HEK293 (cell line): Measurements from ENCODE around the gene BRD2.

Source experiments
- CTCF ChIA-PET: fragments of 350-600 bp; formaldehyde crosslinking; extraction: SDS; loops from one replicate; lab custom pipeline; 2021; ENCODE audit warnings: antibody characterized with exemption; lab: Yijun Ruan, JAX
- POLR2A ChIA-PET: fragments of 300-600 bp; formaldehyde crosslinking; extraction: SDS; loops from one replicate; lab custom pipeline; 2020; ENCODE audit warnings: antibody characterized with exemption, inconsistent platforms; lab: Yijun Ruan, JAX
- H3K27ac ChIP-seq: fragments of 200-500 bp; sonication (Bioruptor generic); 2 replicates; pipeline ENCODE4 v1.5.1; 2014; ENCODE audit warnings: low read depth, low read length, control low read depth, inconsistent platforms; ENCODE audit errors: extremely low read depth
- H3K36me3 ChIP-seq, 2 experiments: fragments of 200-500 bp in 1 of 2; sonication (Bioruptor generic) in 1 of 2; 1 replicate in 1 of 2; 2 replicates in 1 of 2; pipeline ENCODE4 v1.5.1; 2014 to 2017; ENCODE audit warnings: inconsistent platforms in 2 of 2, low read length in 2 of 2; ENCODE audit not compliant: control insufficient read depth in 2 of 2, insufficient read depth in 1 of 2
- H3K4me1 ChIP-seq: fragments of 200-500 bp; sonication (Bioruptor generic); 2 replicates; pipeline ENCODE4 v1.5.1; 2014; ENCODE audit warnings: mild to moderate bottlenecking, low read length, inconsistent platforms; ENCODE audit not compliant: control insufficient read depth, insufficient read depth
- H3K4me3 ChIP-seq: 2 replicates; pipeline ENCODE4 v1.5.1; 2011; ENCODE audit warnings: low read depth, mild to moderate bottlenecking, control low read depth, low read length, moderate library complexity
- H3K9me3 ChIP-seq: fragments of 200-500 bp; sonication (Bioruptor generic); 2 replicates; pipeline ENCODE4 v1.5.1; 2014; ENCODE audit warnings: low read depth, low read length, inconsistent platforms; ENCODE audit not compliant: control insufficient read depth, insufficient read depth
- AEBP2 ChIP-seq: fragments of 450-650 bp; formaldehyde crosslinking; IDR thresholded peaks from 2 replicates; pipeline ENCODE4 v1.5.1; 2016; ENCODE audit warnings: missing biosample characterization, missing genetic modification characterization, borderline replicate concordance
- KLF1 ChIP-seq: fragments of 450-650 bp; formaldehyde crosslinking; IDR thresholded peaks from 2 replicates; pipeline ENCODE4 v1.5.1; 2016; ENCODE audit warnings: missing biosample characterization, missing genetic modification characterization
- KLF7 ChIP-seq: fragments of 450-650 bp; formaldehyde crosslinking; IDR thresholded peaks from 2 replicates; pipeline ENCODE4 v1.5.1; 2016; ENCODE audit warnings: missing biosample characterization, missing genetic modification characterization, borderline replicate concordance
- SP2 ChIP-seq: fragments of 450-650 bp; formaldehyde crosslinking; IDR thresholded peaks from 2 replicates; pipeline ENCODE4 v1.5.1; 2016; ENCODE audit warnings: missing biosample characterization, missing genetic modification characterization
- ZBTB7A ChIP-seq: fragments of 450-650 bp; formaldehyde crosslinking; IDR thresholded peaks from 2 replicates; pipeline ENCODE4 v1.5.1; 2016; ENCODE audit warnings: low read depth, missing biosample characterization, missing genetic modification characterization
- ZNF214 ChIP-seq: fragments of 450-650 bp; formaldehyde crosslinking; IDR thresholded peaks from 2 replicates; pipeline ENCODE4 v1.5.1; 2017; ENCODE audit warnings: missing biosample characterization, mild to moderate bottlenecking, missing genetic modification characterization, borderline replicate concordance
- ZNF391 ChIP-seq: fragments of 450-650 bp; formaldehyde crosslinking; IDR thresholded peaks from 2 replicates; pipeline ENCODE4 v1.5.1; 2016; ENCODE audit warnings: low read depth, missing biosample characterization, missing genetic modification characterization, borderline replicate concordance
- ZNF394 ChIP-seq: fragments of 450-650 bp; formaldehyde crosslinking; IDR thresholded peaks from 2 replicates; pipeline ENCODE4 v1.5.1; 2016; ENCODE audit warnings: missing biosample characterization, missing genetic modification characterization, mild to moderate bottlenecking, moderate library complexity, borderline replicate concordance
- ZNF501 ChIP-seq: fragments of 450-650 bp; formaldehyde crosslinking; IDR thresholded peaks from 2 replicates; pipeline ENCODE4 v1.5.1; 2016; ENCODE audit warnings: missing biosample characterization, missing genetic modification characterization
- ZNF510 ChIP-seq: fragments of 450-650 bp; formaldehyde crosslinking; IDR thresholded peaks from 2 replicates; pipeline ENCODE4 v1.5.1; 2018; ENCODE audit warnings: mild to moderate bottlenecking, missing genetic modification characterization, missing biosample characterization; ENCODE audit not compliant: insufficient replicate concordance
- ZNF549 ChIP-seq: fragments of 450-650 bp; IDR thresholded peaks from 2 replicates; pipeline ENCODE4 v1.5.1; 2018; ENCODE audit warnings: missing biosample characterization, missing genetic modification characterization, mild to moderate bottlenecking, inconsistent platforms, moderate library complexity
- ZSCAN18 ChIP-seq: fragments of 450-650 bp; formaldehyde crosslinking; IDR thresholded peaks from 2 replicates; pipeline ENCODE4 v1.5.1; 2016; ENCODE audit warnings: missing biosample characterization, missing genetic modification characterization
- TF ChIP-seq, protein P1 (sequence below): fragments of 450-650 bp; formaldehyde crosslinking; IDR thresholded peaks from 2 replicates; pipeline ENCODE4 v1.5.1; 2016; ENCODE audit warnings: missing biosample characterization, missing genetic modification characterization

Gene BRD2

DNA sequence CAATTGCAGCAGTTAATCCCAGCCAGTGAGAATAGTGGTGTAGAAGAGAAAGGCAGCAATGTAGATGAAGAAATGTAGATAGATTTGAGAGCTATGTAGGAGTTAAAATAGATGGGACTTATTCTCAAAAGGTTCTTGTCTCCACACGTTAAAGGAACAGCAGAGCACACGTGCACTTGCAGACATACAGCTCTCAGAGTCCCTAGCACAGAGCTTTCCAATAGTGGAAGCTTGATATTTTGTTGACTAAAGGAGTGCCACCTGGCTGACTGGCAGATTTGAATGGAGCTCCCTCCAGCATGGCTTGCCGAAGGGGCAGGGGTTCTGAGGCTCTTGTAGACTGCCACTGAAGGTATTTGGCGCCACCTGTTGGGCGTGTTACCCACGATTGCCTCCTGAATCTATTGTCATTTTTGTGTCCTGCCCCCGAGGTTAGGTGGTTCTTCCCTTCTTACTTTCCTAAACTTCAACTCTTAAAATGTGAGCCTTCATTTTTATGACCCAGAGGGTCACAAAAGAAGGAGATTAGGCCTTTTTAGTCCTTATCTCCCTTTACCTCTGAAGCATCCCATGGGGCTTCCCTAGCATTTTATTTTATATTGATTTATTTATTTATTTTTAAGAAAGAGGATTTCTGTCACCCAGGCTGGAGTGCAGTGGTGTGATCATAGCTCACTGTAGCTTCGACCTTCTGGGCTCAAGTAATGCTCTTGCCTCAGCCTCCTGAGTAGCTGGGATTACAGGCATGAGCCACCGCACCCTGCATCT lies 16.4 kb downstream of the BRD2 start (continued):
- TF ChIP-seq ZSCAN18 (tag by site-specific recombination): no peak

DNA sequence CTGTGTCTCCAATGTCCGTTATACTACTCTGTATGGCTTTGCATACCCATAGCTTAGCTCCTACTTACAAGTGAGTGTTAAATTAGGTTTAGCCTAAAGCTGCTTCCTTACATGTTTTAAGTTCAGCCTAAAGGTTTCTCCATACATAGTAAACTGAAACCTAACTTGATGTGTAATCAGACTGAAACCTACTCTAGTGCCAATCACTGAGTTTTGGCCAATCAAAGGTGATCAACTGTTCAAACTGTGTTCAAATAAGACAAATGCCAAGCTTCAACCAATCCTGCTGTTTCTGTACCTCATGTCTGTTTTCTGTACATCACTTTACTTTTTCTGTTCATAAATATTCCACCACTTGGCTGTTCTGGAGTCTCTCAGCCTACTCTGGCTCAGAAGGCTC lies 21.0 kb downstream of the BRD2 start:
- POLR2A ChIA-PET: interaction anchor here (1.7 to 3.4 kb wide), 2 partner anchors 18 to 56 kb away, joined by 4 to 22 read pairs; no protein-coding TSS in a partner anchor
- no peaks in the 10 kb centered on the region for H3K4me1 ChIP-seq
- H3K4me3 ChIP-seq: no peak overlapping the region
- H3K9me3 ChIP-seq: no peaks in the 10 kb centered on the region
- CTCF ChIA-PET: interaction anchor here (0.6 to 11.4 kb wide), 12 partner anchors 9 to 159 kb away, joined by 3 to 250 read pairs (median 5); partner anchors contain the start of genes BRD2 and HLA-DMA
- H3K36me3 ChIP-seq: no peaks in the 10 kb centered on the region
- 0 out of 2 replicates have a peak, but pooled peaks have one; percentile 19 for TF ChIP-seq SP2 (tag by site-specific recombination)
- no peak for TF ChIP-seq KLF1 (tag by site-specific recombination)
- TF ChIP-seq, all 188 proteins: peak for 1
- no peak overlapping the region for H3K27ac ChIP-seq

GRCh38 chr6:32991972-32992371 lies 23.6 kb downstream of the BRD2 start:
- no peak for TF ChIP-seq ZNF391 (tag by site-specific recombination)
- TF ChIP-seq ZNF510 (tag by site-specific recombination): no peak
- no peak for TF ChIP-seq ZSCAN18 (tag by site-specific recombination)
- no peak for TF ChIP-seq ZBTB7A (tag by site-specific recombination)
- TF ChIP-seq ZNF501 (tag by site-specific recombination): no peak
- TF ChIP-seq ZNF394 (tag by site-specific recombination): no peak
- no peak for TF ChIP-seq AEBP2 (tag by site-specific recombination)
- TF ChIP-seq, protein P1, sequence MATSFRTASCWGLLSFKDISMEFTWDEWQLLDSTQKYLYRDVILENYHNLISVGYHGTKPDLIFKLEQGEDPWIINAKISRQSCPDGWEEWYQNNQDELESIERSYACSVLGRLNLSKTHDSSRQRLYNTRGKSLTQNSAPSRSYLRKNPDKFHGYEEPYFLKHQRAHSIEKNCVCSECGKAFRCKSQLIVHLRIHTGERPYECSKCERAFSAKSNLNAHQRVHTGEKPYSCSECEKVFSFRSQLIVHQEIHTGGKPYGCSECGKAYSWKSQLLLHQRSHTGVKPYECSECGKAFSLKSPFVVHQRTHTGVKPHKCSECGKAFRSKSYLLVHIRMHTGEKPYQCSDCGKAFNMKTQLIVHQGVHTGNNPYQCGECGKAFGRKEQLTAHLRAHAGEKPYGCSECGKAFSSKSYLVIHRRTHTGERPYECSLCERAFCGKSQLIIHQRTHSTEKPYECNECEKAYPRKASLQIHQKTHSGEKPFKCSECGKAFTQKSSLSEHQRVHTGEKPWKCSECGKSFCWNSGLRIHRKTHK (tag by site-specific recombination): no peak
- TF ChIP-seq SP2 (tag by site-specific recombination): no peak
- no peak for TF ChIP-seq ZNF549 (tag by site-specific recombination)
- TF ChIP-seq ZNF214 (tag by site-specific recombination): no peak
- no peak for TF ChIP-seq KLF7 (tag by site-specific recombination)
- POLR2A ChIA-PET: interaction anchor here (1.1 kb wide), 1 partner anchor 20 kb away, joined by 5 read pairs; no protein-coding TSS in a partner anchor
- no peaks in the 10 kb centered on the region for H3K4me1 ChIP-seq
- H3K27ac ChIP-seq: no peak overlapping the region
- no peaks in the 10 kb centered on the region for H3K9me3 ChIP-seq
- no peaks in the 10 kb centered on the region for H3K36me3 ChIP-seq
- H3K4me3 ChIP-seq: no peak overlapping the region
- CTCF ChIA-PET: interaction anchor here (0.8 kb wide), 1 partner anchor 59 kb away, joined by 3 read pairs; no protein-coding TSS in a partner anchor
